ENCODE results near the gene DYNLT2.

The DYNLT2 gene

DNA sequence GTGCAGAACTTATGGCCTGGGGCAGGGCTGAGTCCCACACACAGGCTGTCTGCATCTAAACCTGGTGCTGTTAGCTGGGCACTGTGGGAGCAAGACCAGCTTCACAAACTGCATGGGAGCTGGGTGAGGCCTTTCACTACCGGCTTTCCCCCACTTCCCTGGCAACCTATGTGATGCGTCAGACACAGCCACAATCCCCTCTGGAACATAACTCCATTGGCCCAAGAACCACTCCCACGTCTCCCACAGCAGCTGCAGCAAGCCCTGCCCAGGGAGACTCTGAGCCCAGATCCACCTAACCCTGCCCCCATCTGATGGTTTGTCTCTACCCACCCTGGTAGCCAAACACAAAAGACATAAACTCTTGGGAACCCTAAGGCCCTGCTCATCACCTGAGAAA is 58.9 kb downstream of the DYNLT2 start:
- no peak for DNase-seq

DNA sequence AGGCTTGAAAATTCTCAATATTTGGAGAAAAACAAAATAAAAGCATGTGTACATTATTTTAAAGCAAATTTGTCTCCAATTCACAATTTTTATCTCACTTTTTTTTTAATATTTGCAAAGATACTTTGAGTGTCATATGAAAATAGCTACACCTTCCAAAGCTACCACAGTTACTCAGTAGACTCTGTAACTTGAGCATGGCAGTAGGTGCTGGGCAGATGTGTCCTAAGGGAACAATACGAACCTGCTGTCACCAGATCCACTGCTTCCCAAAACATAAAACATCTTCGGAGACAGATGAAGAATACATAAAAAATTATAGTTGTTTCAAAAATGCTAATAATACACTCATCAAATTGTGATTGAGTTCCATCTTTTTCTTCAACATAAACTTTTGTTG is 60.1 kb downstream of the DYNLT2 start:
- DNase-seq = no peak

Measured in activated gamma-delta T cell treated with Interleukin-2 at 50 U/mL for 16 hours (primary cell).